ENCODE results near the gene RPL22.

Gene RPL22

DNA sequence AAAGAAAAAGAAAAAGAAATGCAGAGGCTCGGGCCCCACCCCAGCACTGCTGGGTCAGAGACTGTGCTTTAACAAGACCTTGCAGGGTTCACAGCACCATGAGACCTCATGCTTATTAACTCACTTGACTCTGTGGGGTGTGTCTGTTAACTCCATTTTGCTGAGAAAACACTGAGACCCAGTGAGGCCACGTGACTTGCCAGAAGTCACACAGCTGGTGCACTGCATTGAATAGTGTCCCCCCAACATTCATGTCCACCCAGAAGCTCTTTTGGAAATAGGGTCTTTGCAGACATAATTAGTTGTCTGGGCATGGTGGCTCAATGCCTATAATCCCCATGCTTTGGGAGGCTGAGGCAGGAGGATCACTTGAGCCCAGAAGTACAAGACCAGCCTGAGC is 59.0 kb downstream of the RPL22 start:
- Histone ChIP-seq H3K36me3 (ENCODE audit: control insufficient read depth, insufficient read depth, low read length) (no peaks in the 10 kb centered on the region), H3K9ac (ENCODE audit: low read length) (no peak overlapping the region), H3K4me1 (ENCODE audit: control insufficient read depth, insufficient read depth, low read length) (no peaks in the 10 kb centered on the region), H3K4me3 (ENCODE audit: low read length) (no peak overlapping the region), H3K27me3 (ENCODE audit: control insufficient read depth, insufficient read depth, low read length) (no peaks in the 10 kb centered on the region), H3K9me3 (ENCODE audit: control insufficient read depth, low read length) (no peaks in the 10 kb centered on the region)

DNA sequence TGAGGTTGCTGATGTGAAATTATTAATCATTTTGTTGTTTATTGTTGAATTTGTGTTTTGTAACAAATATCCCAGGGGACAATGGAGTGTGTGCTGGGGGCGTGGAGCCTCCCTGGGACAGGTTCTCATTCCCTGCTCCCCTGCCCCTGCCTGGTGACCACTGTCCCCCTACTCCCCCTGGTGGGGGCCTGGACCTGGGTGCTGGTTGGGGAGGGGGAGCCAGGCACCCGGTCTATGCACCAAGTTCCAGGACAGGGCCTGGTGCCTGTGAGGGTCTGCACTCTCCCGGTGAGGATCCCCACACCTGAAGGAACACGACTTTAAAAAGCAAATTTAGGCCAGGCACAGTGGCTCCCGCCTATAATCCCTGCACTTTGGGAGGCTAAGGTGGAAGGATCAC is 61.6 kb downstream of the RPL22 start:
- H3K4me3 ChIP-seq (ENCODE audit: low read length), result no peak overlapping the region
- H3K36me3 ChIP-seq (ENCODE audit: control insufficient read depth, insufficient read depth, low read length), result no peaks in the 10 kb centered on the region
- no peaks in the 10 kb centered on the region for H3K4me1 ChIP-seq (ENCODE audit: control insufficient read depth, insufficient read depth, low read length)
- H3K9me3 ChIP-seq (ENCODE audit: control insufficient read depth, low read length), result no peaks in the 10 kb centered on the region
- H3K9ac ChIP-seq (ENCODE audit: low read length), result no peak overlapping the region
- no peaks in the 10 kb centered on the region for H3K27me3 ChIP-seq (ENCODE audit: control insufficient read depth, insufficient read depth, low read length)

DNA sequence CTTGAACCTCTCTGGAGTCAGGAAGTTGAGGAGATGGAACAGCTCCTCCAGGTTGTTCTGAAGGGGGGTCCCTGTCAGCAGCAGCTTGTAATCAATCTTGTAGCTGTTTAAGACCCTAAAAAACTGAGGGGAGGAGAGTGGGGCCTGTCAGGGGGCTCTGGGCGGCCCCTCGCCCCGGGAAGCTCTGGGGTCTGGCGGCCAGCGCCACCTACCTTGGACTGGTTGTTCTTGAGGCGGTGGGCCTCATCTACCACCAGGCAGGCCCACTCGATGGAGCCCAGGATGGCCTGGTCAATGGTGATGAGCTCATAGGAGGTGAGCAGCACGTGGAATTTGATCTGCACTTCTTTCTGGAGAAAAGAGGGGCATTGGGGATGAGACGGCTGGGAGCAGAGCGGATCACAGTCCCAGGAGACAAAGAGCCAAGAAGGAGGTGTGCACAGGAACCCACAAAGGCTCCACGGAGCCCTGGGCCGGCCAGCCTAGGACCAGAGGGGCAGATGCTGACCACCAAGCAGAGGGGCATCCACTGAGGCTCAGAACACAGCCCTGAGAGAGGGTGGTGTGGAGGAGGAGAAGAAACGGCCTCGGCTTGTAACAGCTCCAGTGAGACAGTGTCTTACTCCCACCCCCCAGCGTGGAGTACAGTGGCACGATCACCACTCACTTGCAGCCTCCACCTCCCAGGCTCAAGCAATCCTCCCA is 62.7 kb downstream of the RPL22 start:
- Histone ChIP-seq H3K36me3 (ENCODE audit: control insufficient read depth, insufficient read depth, low read length) (no peaks in the 10 kb centered on the region), H3K9ac (ENCODE audit: low read length) (no peak overlapping the region), H3K4me1 (ENCODE audit: control insufficient read depth, insufficient read depth, low read length) (no peaks in the 10 kb centered on the region), H3K4me3 (ENCODE audit: low read length) (no peak overlapping the region), H3K27me3 (ENCODE audit: control insufficient read depth, insufficient read depth, low read length) (no peaks in the 10 kb centered on the region), H3K9me3 (ENCODE audit: control insufficient read depth, low read length) (no peaks in the 10 kb centered on the region)
